KG1 (cell line): ENCODE measurements around the gene EEF1AKMT4.

Experiments used
- DNase-seq: peaks from one replicate; lab custom pipeline; 2025; lab: John Stamatoyannopoulos, UW

Gene EEF1AKMT4

GRCh38 chr3:184299488-184300377 lies 50.3 kb downstream of the EEF1AKMT4 start:
- DNase-seq, result no peak

DNA sequence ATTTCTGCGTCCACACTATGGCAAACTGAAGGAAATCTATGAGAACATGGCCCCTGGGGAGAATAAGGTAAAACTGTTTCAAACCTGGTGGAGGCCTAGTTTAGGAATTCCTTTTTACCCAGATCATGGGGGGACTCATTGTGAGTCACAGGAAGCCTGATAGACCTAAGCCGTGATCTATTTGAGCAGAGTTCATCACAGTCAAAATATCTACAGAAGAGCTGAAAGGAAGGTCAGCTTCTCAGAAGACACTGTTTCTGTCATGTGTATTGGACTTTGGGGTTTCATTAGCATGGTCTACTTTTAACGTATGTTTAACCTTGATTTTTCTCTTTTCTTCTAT lies 50.9 kb downstream of the EEF1AKMT4 start:
- DNase-seq, result no peak

DNA sequence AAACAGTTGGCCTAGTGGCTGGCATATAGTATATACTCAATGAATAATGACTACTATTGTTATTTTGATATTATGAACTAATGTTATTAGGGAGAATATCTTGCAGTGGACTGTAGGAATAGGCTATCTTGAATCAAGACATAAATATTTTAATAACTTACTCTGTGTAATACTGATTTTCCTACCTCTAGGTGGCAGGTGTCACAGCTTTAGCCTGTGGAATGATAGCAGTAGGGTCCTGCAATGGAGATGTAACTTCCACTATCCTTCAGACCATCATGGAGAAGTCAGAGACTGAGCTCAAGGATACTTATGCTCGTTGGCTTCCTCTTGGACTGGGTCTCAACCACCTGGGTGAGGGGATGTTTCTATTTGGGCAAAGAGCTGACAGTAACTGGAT lies 56.1 kb downstream of the EEF1AKMT4 start:
- no peak for DNase-seq

- no peak for DNase-seq
These were observed 57.0 kb downstream of the EEF1AKMT4 start for GRCh38 chr3:184306341-184306972.

- no peak for DNase-seq
These were observed 58.4 kb downstream of the EEF1AKMT4 start for GRCh38 chr3:184307915-184308314.
